Stimulated activated CD8-positive, alpha-beta memory T cell treated with anti-CD3 and anti-CD28 coated beads, Interleukin-15, amount 100 ng/mL, for 48 hours (primary cell): ENCODE measurements around the gene CALCOCO1.
A peak's percentile ranks its signal among the peaks of the same experiment; 100 is the strongest.
"Not testable (repeated sequence)": the region's sequence is repeated elsewhere in the genome, so short reads cannot be mapped to it uniquely, and the experiment has no call there.

Source experiments
- DNase-seq, 2 donors: peaks; one replicate each; pipeline ENCODE4 v3.0.0-alpha.2; 2020; ENCODE audit warnings: low read depth in 2 of 2

The CALCOCO1 gene, protein sequence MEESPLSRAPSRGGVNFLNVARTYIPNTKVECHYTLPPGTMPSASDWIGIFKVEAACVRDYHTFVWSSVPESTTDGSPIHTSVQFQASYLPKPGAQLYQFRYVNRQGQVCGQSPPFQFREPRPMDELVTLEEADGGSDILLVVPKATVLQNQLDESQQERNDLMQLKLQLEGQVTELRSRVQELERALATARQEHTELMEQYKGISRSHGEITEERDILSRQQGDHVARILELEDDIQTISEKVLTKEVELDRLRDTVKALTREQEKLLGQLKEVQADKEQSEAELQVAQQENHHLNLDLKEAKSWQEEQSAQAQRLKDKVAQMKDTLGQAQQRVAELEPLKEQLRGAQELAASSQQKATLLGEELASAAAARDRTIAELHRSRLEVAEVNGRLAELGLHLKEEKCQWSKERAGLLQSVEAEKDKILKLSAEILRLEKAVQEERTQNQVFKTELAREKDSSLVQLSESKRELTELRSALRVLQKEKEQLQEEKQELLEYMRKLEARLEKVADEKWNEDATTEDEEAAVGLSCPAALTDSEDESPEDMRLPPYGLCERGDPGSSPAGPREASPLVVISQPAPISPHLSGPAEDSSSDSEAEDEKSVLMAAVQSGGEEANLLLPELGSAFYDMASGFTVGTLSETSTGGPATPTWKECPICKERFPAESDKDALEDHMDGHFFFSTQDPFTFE

GRCh38 chr12:53727310-53728041 is at the start of gene CALCOCO1:
Gene CALCOCO1 (minus strand): TSS chr12:53727452. CDS start chr12:53725242, 2,210 bp downstream.
- peak; percentile 96 to 97 for DNase-seq

GRCh38 chr12:53776872-53777271 is 49.6 kb upstream of the CALCOCO1 start:
- DNase-seq = no peak

DNA sequence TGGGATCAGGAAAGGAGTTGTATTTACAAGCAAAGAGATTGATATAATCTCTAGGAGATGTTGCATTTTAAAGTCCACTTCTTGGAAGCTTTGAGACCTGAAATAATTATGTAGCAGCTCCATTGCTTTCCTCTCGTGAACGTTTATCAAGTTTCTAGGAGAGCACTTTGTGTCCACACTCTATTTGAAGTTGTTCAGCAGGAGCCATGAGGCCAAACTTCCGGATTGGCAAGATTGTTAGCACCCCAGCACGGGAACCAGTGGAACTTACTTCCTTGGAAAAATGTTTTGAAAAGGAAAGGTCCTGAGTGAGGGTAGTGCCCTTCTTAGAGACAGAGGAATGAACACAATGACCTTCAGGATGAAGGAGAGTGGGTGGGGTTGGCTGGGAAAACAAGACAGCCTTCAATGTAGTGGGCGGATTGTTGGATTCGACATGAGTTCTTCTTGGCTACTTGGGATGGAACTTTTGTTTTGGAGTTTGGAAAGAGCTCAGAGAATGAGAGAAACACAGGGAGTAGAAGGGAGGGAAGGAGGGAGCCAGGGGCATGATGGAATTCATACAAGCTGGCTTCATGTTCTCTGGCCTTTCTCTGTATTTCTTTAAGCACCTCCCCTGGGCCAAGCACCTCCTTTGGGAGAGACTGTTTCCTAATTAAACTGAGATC is 48.4 kb upstream of the CALCOCO1 start:
- no peak for DNase-seq

- DNase-seq = no peak
Observed at GRCh38 chr12:53770281-53770680, 43.0 kb upstream of the CALCOCO1 start.

- DNase-seq = no peak
Observed at GRCh38 chr12:53768976-53769375, 41.7 kb upstream of the CALCOCO1 start.

DNA sequence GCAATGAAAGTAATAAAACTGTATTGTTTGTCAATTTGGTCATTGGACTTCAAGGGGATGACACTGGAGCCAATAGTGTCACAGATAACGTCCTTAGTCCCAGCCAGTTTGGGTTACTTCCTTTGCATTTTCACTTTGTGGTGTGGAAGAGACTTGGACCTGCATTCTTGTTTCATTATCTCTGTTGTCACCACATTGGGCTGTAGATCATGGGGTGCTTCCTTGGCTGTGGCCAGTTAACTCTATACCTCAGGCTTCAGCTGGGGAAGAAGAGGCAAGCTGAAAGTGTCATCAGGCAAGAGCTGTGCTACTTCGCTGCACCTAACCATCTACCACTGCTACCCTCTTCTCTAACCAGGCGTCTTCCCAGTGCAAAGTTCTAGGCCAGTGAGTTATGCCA is 39.6 kb upstream of the CALCOCO1 start:
- no peak for DNase-seq

- DNase-seq = no peak
Observed at GRCh38 chr12:53765891-53766290, 38.6 kb upstream of the CALCOCO1 start.

DNA sequence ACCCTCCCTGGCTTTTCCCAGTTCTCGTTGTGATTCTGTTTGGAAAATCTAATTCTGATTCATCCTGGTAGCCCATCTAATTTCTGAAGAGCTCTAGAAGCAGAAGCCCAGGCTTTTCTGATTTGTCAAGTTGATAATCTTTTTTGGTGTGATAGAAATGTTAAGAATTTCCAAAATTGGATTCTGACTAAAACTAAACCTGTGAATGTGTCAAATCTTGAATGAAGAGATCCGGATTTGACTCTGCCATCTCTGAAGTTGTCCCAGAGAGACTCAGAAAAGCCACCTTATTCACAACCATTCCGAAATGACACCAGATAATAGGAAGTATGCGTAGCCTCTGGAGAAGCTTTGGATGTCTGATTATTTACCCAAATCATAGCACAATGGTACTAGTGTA is 37.4 kb upstream of the CALCOCO1 start:
- no peak for DNase-seq

DNA sequence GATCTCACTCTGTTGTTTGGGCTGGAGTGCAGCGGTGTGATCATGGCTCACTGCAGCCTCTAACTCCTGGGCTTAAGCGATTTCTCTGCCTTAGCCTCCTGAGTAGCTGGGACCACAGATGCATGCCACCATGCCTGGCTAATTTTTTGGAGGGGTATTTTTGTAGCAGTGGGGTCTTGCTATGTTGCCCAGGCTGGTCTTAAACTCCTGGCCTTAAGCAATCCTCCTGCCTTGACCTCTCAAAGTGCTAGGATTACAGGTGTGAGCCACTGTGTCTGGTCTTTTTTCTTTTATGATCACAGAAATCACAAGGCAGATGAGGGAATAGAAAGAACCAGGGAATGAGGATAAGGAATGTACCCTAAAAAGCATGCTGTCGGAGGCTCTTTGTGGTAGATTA is 35.5 kb upstream of the CALCOCO1 start:
- DNase-seq = not testable (repeated sequence)

DNA sequence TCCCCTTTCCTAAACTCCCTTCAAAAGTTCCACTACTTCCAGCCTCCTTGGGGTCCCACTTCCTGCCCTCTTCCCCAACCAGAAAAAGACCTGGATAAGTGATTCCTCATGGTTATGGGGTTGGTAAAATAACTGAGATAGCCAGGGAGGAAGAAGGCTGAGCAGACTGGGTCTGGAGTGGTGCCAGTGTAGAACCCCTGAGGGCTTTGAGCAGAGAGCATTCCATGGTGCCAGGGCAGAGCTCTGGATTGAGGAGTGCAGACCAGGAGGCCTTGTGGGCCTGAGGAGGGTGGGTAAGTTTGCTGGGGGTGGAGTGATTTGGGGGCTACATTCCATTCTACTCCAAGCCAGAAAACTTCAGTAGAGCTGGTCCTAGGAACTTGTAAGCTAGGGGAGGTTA is 34.1 kb upstream of the CALCOCO1 start:
- no peak for DNase-seq

DNA sequence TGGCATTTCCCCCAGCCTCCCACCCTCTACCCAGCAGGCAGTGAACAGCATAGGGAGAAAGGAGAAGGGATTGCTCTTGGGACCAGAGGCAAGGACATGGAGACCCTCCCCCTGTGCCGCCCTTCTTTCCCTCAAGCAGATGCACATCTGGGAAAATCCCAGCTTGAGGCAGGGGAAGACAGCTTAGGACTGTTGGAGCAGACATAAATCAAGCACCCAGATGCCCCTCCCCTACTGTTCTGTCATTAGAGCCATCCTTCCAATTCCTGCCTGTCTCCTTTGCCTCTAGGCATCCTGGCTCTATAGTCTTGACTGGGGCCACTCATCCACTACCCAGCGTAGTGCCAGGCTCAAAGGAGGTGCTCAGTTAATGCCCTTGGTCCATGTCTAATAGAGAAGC is 32.0 kb upstream of the CALCOCO1 start:
- DNase-seq = no peak

DNA sequence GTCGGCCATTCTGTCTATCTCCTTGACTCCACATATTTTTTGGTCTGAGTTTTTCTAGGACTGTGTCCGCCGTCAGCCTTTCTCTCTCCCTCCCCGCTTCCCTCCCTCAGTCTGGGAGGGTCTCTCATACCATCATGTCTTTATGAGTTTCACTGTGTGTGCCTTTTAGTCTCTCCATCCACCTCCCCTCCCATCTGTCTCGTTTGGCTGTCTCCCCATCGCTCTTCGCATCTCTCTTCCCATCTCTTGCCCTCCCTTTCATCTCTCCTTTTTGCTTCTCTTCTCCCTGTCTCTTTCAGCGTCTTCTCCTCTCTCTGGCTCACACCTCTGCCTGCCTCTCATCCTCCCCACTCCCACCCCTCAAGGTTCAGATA is 31.5 kb upstream of the CALCOCO1 start:
- DNase-seq = no peak

GRCh38 chr12:53758081-53758729 is 31.0 kb upstream of the CALCOCO1 start:
- no peak for DNase-seq

- peak; percentile 75 to 76 for DNase-seq
Observed at GRCh38 chr12:53757101-53757770, 30.0 kb upstream of the CALCOCO1 start.

DNA sequence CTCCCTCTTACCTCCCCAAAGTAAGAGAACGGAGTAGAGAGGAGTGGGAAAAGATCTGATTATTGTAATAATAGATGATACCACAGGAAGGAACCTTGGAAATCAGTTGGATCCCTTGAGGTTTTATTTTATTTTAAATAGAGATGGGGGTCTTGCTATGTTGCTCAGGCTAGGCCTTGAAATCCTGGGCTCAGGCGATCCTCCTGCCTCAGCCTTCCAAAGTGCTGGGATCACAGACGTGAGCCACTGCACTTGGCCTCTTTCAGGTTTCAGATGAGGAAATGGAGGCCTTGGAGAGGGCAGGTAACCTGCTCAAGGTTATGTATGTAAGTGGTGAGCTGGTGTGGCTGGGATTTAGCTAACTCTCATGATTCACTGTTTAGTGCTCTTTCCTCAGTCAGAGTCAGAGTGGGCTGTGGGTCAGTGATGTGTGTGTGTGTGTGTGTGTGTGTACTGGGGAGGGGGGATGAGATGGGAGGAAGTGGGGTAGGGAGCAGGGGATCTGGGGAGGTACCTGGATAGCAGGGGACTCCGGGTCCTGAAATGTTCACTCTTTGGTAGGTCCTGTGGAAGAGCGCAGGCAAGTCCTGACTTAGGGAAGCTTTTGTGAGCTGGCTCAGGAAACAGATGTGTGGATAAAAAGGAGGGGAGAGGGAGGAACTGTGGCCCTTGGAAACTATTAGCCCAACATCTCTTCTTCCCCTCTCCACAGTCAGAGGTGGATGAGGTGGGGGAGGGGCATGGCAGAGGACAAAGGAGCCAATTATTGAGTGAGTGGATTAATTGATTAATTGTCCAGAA is 29.2 kb upstream of the CALCOCO1 start:
- no peak for DNase-seq

- no peak for DNase-seq
Observed at GRCh38 chr12:53755893-53756292, 28.6 kb upstream of the CALCOCO1 start.

- no peak for DNase-seq
Observed at GRCh38 chr12:53755451-53755891, 28.2 kb upstream of the CALCOCO1 start.

- no peak for DNase-seq
Observed at GRCh38 chr12:53754633-53755264, 27.5 kb upstream of the CALCOCO1 start.

GRCh38 chr12:53754188-53754585 is 26.9 kb upstream of the CALCOCO1 start:
- DNase-seq = no peak

DNA sequence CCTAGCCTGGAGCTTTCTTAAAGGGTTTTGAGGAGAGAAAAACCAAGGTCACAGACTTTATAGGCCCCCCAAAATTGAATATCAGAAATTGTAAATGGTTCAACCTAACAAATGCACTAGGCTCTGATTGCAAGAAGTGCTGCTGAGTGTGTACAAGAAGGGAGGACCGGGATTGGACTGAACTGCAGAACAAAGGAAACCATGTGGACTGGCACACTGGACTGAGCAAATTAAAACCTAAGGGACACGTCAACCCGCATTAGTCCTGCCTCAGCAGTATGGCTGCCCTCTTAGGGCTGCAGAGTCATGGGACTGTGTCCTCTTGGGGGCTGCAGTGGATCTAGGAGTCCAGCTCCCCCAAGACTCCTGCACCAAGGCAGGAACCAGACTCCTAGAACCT is 25.4 kb upstream of the CALCOCO1 start:
- no peak for DNase-seq
